ENCODE data around the gene FSTL3.
A peak's percentile ranks its signal among the peaks of the same experiment; 100 is the strongest.
"Not testable (repeated sequence)": the region's sequence is repeated elsewhere in the genome, so short reads cannot be mapped to it uniquely, and the experiment has no call there.

FSTL3 gene

GRCh38 chr19:688992-689391 lies 12.8 kb downstream of the FSTL3 start:
- H3K4me3 Mint-ChIP-seq = no peak overlapping the region
- peaks cover 3% of the 10 kb centered on the region for H3K36me3 Mint-ChIP-seq (ENCODE audit: insufficient read depth)
- DNase-seq (no peak), ATAC-seq (replicated peaks) (no peak)
- H3K27me3 Mint-ChIP-seq = no peaks in the 10 kb centered on the region
- H3K27ac Mint-ChIP-seq = no peak overlapping the region
- no peaks in the 10 kb centered on the region for H3K9me3 Mint-ChIP-seq
- H3K4me1 Mint-ChIP-seq (ENCODE audit: low read depth in 2 of 2) = no peaks in the 10 kb centered on the region

- H3K36me3 Mint-ChIP-seq (ENCODE audit: insufficient read depth) = peaks cover 7% of the 10 kb centered on the region
- DNase-seq (no peak), ATAC-seq (replicated peaks) (no peak)
- H3K4me1 Mint-ChIP-seq (ENCODE audit: low read depth in 2 of 2) = peaks cover 0 to 2% of the 10 kb centered on the region in 2 donors
- H3K27ac Mint-ChIP-seq = no peak overlapping the region
- H3K27me3 Mint-ChIP-seq = peaks cover 6 to 9% of the 10 kb centered on the region in 2 donors
- H3K9me3 Mint-ChIP-seq = no peaks in the 10 kb centered on the region
- no peak overlapping the region for H3K4me3 Mint-ChIP-seq
Observed at GRCh38 chr19:690203-690602, 14.0 kb downstream of the FSTL3 start.

GRCh38 chr19:694481-695351 lies 18.5 kb downstream of the FSTL3 start:
- Mint-ChIP-seq H3K9me3 (no peaks in the 10 kb centered on the region), H3K36me3 (ENCODE audit: insufficient read depth) (peaks cover 4% of the 10 kb centered on the region), H3K27me3 (peaks cover 9 to 37% of the 10 kb centered on the region in 2 donors), H3K4me1 (ENCODE audit: low read depth in 2 of 2) (peaks cover 0 to 2% of the 10 kb centered on the region in 2 donors), H3K4me3 (peak overlapping the region in 1 of 2 donors; percentile 13), H3K27ac (no peak overlapping the region)
- no peak for ATAC-seq (replicated peaks)
- no peak for DNase-seq

- no peak within 1 kb of the TSS for H3K27ac Mint-ChIP-seq
- no peak for DNase-seq
- peaks cover 0 to 2% of the 10 kb centered on the region in 2 donors for H3K4me1 Mint-ChIP-seq (ENCODE audit: low read depth in 2 of 2)
- no peaks in the 10 kb centered on the region for H3K9me3 Mint-ChIP-seq
- H3K27me3 Mint-ChIP-seq = peaks cover 9 to 37% of the 10 kb centered on the region in 2 donors
- peak within 1 kb of the TSS; percentile 6 to 13 for H3K4me3 Mint-ChIP-seq
- peaks cover 3% of the 10 kb centered on the region for H3K36me3 Mint-ChIP-seq (ENCODE audit: insufficient read depth)
- ATAC-seq (replicated peaks) = peak; percentile 29
Observed at GRCh38 chr19:695352-695949, 19.3 kb downstream of the FSTL3 start, which contains the start of gene PRSS57. Gene PRSS57 (minus strand): TSS chr19:695452. CDS start chr19:695430, 22 bp downstream.

- not testable (repeated sequence) for DNase-seq; H3K27ac Mint-ChIP-seq; H3K4me1 Mint-ChIP-seq (ENCODE audit: low read depth in 2 of 2); H3K4me3 Mint-ChIP-seq; ATAC-seq (replicated peaks); H3K9me3 Mint-ChIP-seq; H3K36me3 Mint-ChIP-seq (ENCODE audit: insufficient read depth)
- peaks cover 9 to 52% of the 10 kb centered on the region in 2 donors for H3K27me3 Mint-ChIP-seq
Observed at GRCh38 chr19:698529-698928, 22.3 kb downstream of the FSTL3 start.

- not testable (repeated sequence) for DNase-seq; H3K4me1 Mint-ChIP-seq (ENCODE audit: low read depth in 2 of 2); H3K4me3 Mint-ChIP-seq; H3K9me3 Mint-ChIP-seq; ATAC-seq (replicated peaks); H3K36me3 Mint-ChIP-seq (ENCODE audit: insufficient read depth); H3K27ac Mint-ChIP-seq
- H3K27me3 Mint-ChIP-seq = peaks cover 5 to 47% of the 10 kb centered on the region in 2 donors
Observed at GRCh38 chr19:699885-700284, 23.7 kb downstream of the FSTL3 start.

GRCh38 chr19:702847-703246 lies 26.7 kb downstream of the FSTL3 start:
- ATAC-seq (replicated peaks); H3K36me3 Mint-ChIP-seq (ENCODE audit: insufficient read depth): not testable (repeated sequence)
- H3K4me3 Mint-ChIP-seq = peak overlapping the region in 1 of 2 donors; percentile 53

GRCh38 chr19:703329-703650 lies 27.1 kb downstream of the FSTL3 start:
- Mint-ChIP-seq H3K27me3 (peaks cover 9 to 44% of the 10 kb centered on the region in 2 donors), H3K9me3 (no peaks in the 10 kb centered on the region), H3K4me3 (peak overlapping the region in 1 of 2 donors; percentile 53), H3K36me3 (ENCODE audit: insufficient read depth) (peaks cover 2% of the 10 kb centered on the region), H3K4me1 (ENCODE audit: low read depth in 2 of 2) (peaks cover 5 to 6% of the 10 kb centered on the region in 2 donors), H3K27ac (peak overlapping the region in 1 of 2 donors; percentile 20)
- no peak for DNase-seq
- ATAC-seq (replicated peaks) = no peak

More at GRCh38 chr19:702847-703246, 26.7 kb downstream of the FSTL3 start:
- peaks cover 9 to 44% of the 10 kb centered on the region in 2 donors for H3K27me3 Mint-ChIP-seq
- H3K4me1 Mint-ChIP-seq (ENCODE audit: low read depth in 2 of 2); DNase-seq; H3K9me3 Mint-ChIP-seq: not testable (repeated sequence)
- H3K27ac Mint-ChIP-seq = peak overlapping the region in 1 of 2 donors; percentile 20

- peak; percentile 64 for ATAC-seq (replicated peaks)
- Mint-ChIP-seq H3K4me3 (peak overlapping the region in 1 of 2 donors; percentile 53), H3K36me3 (ENCODE audit: insufficient read depth) (peaks cover 2% of the 10 kb centered on the region), H3K27ac (peak overlapping the region in 1 of 2 donors; percentile 20), H3K9me3 (no peaks in the 10 kb centered on the region), H3K4me1 (ENCODE audit: low read depth in 2 of 2) (peaks cover 5 to 6% of the 10 kb centered on the region in 2 donors), H3K27me3 (peaks cover 9 to 39% of the 10 kb centered on the region in 2 donors)
- DNase-seq = peak; percentile 57
Observed at GRCh38 chr19:703651-704446, 27.7 kb downstream of the FSTL3 start.

GRCh38 chr19:704447-704741 lies 28.2 kb downstream of the FSTL3 start:
- H3K27me3 Mint-ChIP-seq = peaks cover 9 to 33% of the 10 kb centered on the region in 2 donors
- DNase-seq = no peak
- H3K9me3 Mint-ChIP-seq = no peaks in the 10 kb centered on the region
- no peak for ATAC-seq (replicated peaks)
- H3K36me3 Mint-ChIP-seq (ENCODE audit: insufficient read depth) = peaks cover 2% of the 10 kb centered on the region
- H3K27ac Mint-ChIP-seq = no peak overlapping the region
- H3K4me3 Mint-ChIP-seq = peak overlapping the region in 1 of 2 donors; percentile 14
- peaks cover 5 to 6% of the 10 kb centered on the region in 2 donors for H3K4me1 Mint-ChIP-seq (ENCODE audit: low read depth in 2 of 2)

GRCh38 chr19:708154-709143 lies 32.3 kb downstream of the FSTL3 start, which contains the start of gene PALM:
Gene PALM (plus strand): TSS chr19:708935. CDS start chr19:709147, 212 bp downstream.
- Mint-ChIP-seq H3K27me3 (peaks cover 34 to 48% of the 10 kb centered on the region in 2 donors), H3K27ac (no peak within 1 kb of the TSS), H3K4me3 (no peak within 1 kb of the TSS), H3K9me3 (no peaks in the 10 kb centered on the region), H3K36me3 (ENCODE audit: insufficient read depth) (no peaks in the 10 kb centered on the region), H3K4me1 (ENCODE audit: low read depth in 2 of 2) (peaks cover 2 to 3% of the 10 kb centered on the region in 2 donors)
- DNase-seq (no peak), ATAC-seq (replicated peaks) (no peak)

GRCh38 chr19:709196-709964 lies 33.2 kb downstream of the FSTL3 start:
- no peak for ATAC-seq (replicated peaks)

More at GRCh38 chr19:709196-709964, 33.2 kb downstream of the FSTL3 start:
- H3K36me3 Mint-ChIP-seq (ENCODE audit: insufficient read depth) = no peaks in the 10 kb centered on the region
- H3K27me3 Mint-ChIP-seq = peaks cover 34 to 47% of the 10 kb centered on the region in 2 donors
- no peak overlapping the region for H3K27ac Mint-ChIP-seq
- no peak for DNase-seq
- H3K9me3 Mint-ChIP-seq = no peaks in the 10 kb centered on the region
- H3K4me3 Mint-ChIP-seq = no peak overlapping the region
- H3K4me1 Mint-ChIP-seq (ENCODE audit: low read depth in 2 of 2) = no peaks in the 10 kb centered on the region

Measured in effector memory CD8-positive, alpha-beta T cell (primary cell).